Small intestine (tissue), 7 donors: Measurements from ENCODE around the gene ARFGEF3. TPM values are rescaled to one million over a fixed set of nuclear protein-coding genes. Genes with fewer than 3 reads are reported as not detected.

Experiments used
- DNase-seq, 2 donors: peaks; one replicate each; pipeline versions ENCODE4 v3.0.0 to v3.0.0-alpha.2; 2013
- FAIRE-seq: peaks from 2 replicates; lab custom pipeline; 2012; peaks lifted over from hg19 to GRCh38; lab: Jason Lieb, UNC
- H3K27ac ChIP-seq, 3 donors: one replicate each; pipeline ENCODE4 v1.5.1; 2013; ENCODE audit warnings: low read length in 2 of 3, mild to moderate bottlenecking in 2 of 3, control low read depth in 1 of 3, inconsistent platforms in 1 of 3, low read depth in 1 of 3, moderate library complexity in 1 of 3
- H3K27me3 ChIP-seq, 3 donors: one replicate each; pipeline ENCODE4 v1.6.1; 2013; ENCODE audit warnings: low read length in 3 of 3, inconsistent platforms in 1 of 3; ENCODE audit not compliant: control insufficient read depth in 3 of 3, insufficient read depth in 3 of 3
- H3K36me3 ChIP-seq, 3 donors: one replicate each; pipeline ENCODE4 v1.6.1; 2013; ENCODE audit warnings: low read length in 3 of 3, inconsistent platforms in 1 of 3, low read depth in 1 of 3, mild to moderate bottlenecking in 1 of 3, moderate library complexity in 1 of 3; ENCODE audit not compliant: control insufficient read depth in 3 of 3, insufficient read depth in 2 of 3
- H3K4me1 ChIP-seq, 3 donors: one replicate each; pipeline ENCODE4 v1.6.1; 2013; ENCODE audit warnings: low read length in 2 of 3, inconsistent platforms in 1 of 3, low read depth in 1 of 3, mild to moderate bottlenecking in 1 of 3, moderate library complexity in 1 of 3; ENCODE audit not compliant: control insufficient read depth in 3 of 3, insufficient read depth in 2 of 3
- H3K4me3 ChIP-seq, 3 donors: one replicate each; pipeline ENCODE4 v1.5.1; 2013; ENCODE audit warnings: low read length in 3 of 3, control low read depth in 1 of 3, inconsistent platforms in 1 of 3, low read depth in 1 of 3, mild to moderate bottlenecking in 1 of 3, moderate library complexity in 1 of 3
- H3K9me3 ChIP-seq, 2 donors: one replicate each; pipeline ENCODE4 v1.6.1; 2013; ENCODE audit warnings: low read depth in 1 of 2, low read length in 1 of 2; ENCODE audit not compliant: control insufficient read depth in 2 of 2, insufficient read depth in 1 of 2
- WGBS, 3 donors: extraction: QIAGEN DNeasy Blood & Tissue Kit; methylation state at CpG; one replicate each; pipeline ENCODE4 v1.1.7; 2013; 5-methylcytosine and 5-hydroxymethylcytosine counted together
- polyA plus RNA-seq, 4 donors: library from polyadenylated mRNA; stranded (reverse) in 3 of 4; unstranded in 1 of 4; fragments of 200-250 nt in 3 of 4; fragments of 120-200 nt in 1 of 4; gene quantifications; one replicate each; pipeline versions ENCODE4 v1.2.1 to v1.2.3, GENCODE V29; 2013
- donor health status: healthy with polysubstance abuse.
- donor health status: control.
- donor health status: control.
- donor health status: Bipolar disorder and iron deficiency.
- donor health status: healthy.

ARFGEF3 gene
- polyA plus RNA-seq, 4 donors: 0.27 to 6.2 (median 2.9) TPM

DNA sequence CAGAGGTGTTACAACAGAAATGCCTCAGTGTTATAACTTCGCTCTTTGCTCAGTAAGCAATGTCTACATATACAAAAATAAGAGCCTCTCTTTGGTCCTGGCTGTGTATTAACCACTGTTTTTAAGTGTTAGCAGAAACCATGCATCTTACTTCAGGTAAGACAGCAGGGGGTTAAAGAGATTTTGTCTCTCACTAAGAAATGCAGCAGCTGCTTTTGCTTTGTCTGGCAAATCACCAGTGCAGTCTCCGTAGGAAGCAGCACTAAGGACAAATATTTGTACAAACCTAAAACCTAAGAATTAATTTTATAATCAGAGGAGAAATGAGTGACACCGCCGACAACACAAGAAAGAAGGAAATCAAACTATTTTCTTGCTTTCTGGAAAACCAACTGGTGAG is 216.7 kb downstream of the ARFGEF3 start:
- no peak for FAIRE-seq

DNA sequence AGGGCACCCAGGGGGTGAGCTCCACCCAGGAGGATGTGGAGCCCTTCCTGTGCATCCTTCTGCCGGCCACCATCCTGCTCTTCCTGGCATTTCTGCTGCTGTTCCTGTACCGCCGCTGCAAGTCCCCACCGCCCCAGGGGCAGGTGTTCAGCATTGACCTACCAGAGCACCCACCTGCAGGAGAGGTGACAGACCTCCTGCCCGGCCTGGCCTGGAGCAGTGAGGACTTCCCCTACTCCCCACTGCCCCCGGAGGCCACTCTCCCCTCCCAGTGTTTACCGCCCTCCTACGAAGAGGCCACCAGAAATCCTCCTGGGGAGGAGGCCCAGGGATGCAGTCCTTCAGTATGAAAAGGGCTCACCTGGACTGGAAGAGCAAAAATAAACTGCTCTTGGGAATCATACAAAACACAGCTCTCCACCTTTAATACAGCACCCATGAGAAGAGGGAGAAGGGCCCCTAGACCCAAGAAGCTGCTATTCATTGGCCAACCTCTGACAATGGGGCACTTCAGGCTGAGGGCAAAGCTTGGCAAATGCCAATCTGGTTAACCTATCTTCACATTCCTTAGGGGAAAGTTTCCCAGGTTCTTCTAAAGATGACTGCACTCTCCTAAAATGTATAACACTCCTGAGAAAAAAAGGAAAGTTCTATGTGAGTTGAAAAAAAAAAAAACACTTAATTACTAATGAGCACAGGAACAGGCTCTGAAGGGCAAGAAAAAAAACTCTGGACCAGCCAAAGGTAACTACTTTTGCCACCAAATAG is 220.9 kb downstream of the ARFGEF3 start:
- FAIRE-seq (no peak), DNase-seq (no peak)
- WGBS, 3 donors: 83 to 86% (median 84%) methylated on average over 8 of the region's 8 CpGs

More for the DNA sequence above, 216.7 kb downstream of the ARFGEF3 start:
- WGBS, 3 donors: 72 to 78% (median 72%) methylated on average over 4 of the region's 4 CpGs
- Histone ChIP-seq H3K9me3 (no peaks in the 10 kb centered on the region), H3K4me3 (no peak overlapping the region), H3K27me3 (no peaks in the 10 kb centered on the region), H3K36me3 (no peaks in the 10 kb centered on the region), H3K27ac (no peak overlapping the region), H3K4me1 (peaks cover 0 to 4% (median 0%) of the 10 kb centered on the region in 3 donors)
- DNase-seq: no peak

DNA sequence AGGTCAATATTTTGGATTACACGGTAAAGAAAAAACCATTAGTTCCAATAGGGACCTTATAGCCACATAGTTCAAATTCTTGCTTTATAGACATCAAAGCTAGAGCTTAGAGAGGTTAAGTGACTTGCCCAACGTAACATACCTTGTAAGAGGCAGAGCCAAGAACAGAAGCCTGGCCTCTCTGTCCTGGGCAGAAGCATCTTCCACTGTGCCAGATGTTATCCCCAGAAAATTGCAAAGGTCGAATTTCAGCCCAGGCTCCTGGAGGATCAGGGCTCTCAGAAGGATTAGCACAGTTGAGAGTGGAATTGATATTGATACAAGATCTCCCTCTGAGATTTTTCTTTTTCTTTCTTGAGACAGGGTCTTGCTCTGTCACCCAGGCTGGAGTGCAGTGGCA is 222.0 kb downstream of the ARFGEF3 start:
- no peaks in the 10 kb centered on the region for H3K27me3 ChIP-seq
- no peak overlapping the region for H3K27ac ChIP-seq
- WGBS, 3 donors: 73 to 78% (median 77%) methylated on average over 3 of the region's 3 CpGs
- H3K36me3 ChIP-seq: peaks cover 0 to 2% (median 0%) of the 10 kb centered on the region in 3 donors
- no peaks in the 10 kb centered on the region for H3K4me1 ChIP-seq
- H3K9me3 ChIP-seq: no peaks in the 10 kb centered on the region
- no peak overlapping the region for H3K4me3 ChIP-seq
- FAIRE-seq: no peak
- DNase-seq: no peak

More for the DNA sequence above, 220.9 kb downstream of the ARFGEF3 start:
- peaks cover 0 to 2% (median 0%) of the 10 kb centered on the region in 3 donors for H3K36me3 ChIP-seq
- H3K4me3 ChIP-seq: no peak overlapping the region
- H3K9me3 ChIP-seq: no peaks in the 10 kb centered on the region
- H3K27me3 ChIP-seq: no peaks in the 10 kb centered on the region
- H3K4me1 ChIP-seq: no peaks in the 10 kb centered on the region
- H3K27ac ChIP-seq: no peak overlapping the region

DNA sequence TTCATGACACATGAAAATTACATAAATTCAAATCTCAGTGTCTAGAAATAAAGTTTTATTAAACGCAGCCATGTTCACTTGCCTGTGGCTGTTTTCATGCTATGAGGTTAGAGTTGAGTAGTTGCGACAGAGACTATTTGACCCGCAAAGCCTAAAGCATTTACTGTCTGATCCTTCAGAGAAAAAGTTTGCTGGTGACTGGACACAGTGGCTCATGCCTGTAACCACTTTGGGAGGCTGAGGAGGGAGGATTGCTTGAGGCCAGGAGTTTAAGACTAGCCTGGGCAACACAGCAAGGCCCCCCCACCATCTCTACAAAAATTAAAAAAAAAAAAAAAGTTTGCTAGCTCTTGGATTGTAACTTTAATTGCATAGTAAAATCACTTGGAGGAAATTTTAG is 225.2 kb downstream of the ARFGEF3 start:
- peaks cover 0 to 2% (median 0%) of the 10 kb centered on the region in 3 donors for H3K36me3 ChIP-seq
- no peaks in the 10 kb centered on the region for H3K4me1 ChIP-seq
- no peak for FAIRE-seq
- H3K4me3 ChIP-seq: no peak overlapping the region
- H3K27me3 ChIP-seq: no peaks in the 10 kb centered on the region
- WGBS, 3 donors: 95 to 98% (median 95%) methylated on average over 3 of the region's 3 CpGs
- no peaks in the 10 kb centered on the region for H3K9me3 ChIP-seq
- no peak overlapping the region for H3K27ac ChIP-seq
- DNase-seq: no peak

DNA sequence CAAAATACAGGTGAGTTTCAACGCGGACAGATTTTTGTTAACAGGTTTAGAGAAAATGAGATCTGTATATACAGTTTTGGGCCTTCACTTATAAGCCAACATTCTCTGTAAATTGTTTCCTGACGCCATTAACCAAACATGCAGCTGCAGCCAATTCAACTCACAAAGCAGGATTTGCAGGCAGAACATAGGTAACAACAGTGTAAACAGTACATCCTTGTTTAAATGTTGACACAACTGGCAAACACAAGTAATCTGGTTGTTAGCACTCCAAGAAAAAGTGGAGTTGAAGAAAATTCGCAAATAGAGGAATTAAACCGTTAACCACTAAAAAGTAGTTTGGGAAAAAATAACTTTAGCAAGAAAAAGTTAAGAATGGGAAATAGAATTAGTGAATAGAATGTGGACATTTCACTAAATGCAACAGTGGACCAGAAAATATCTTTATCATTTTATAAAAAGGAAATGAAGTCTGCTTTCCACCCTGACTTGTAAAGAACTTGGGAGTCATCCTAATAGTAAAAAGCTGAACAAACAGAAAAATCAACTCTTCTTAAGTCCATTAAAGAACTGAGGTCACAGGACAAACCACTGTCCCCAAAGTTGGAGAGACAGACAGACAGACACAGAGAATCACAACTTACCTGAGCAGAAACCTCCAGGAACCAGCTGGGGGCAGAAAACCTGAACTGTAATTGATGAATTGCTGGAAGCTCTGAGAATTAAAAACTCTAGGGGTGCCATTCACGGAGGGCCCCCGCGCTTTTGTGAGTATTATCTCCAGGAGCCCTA is 226.0 kb downstream of the ARFGEF3 start:
- Histone ChIP-seq H3K9me3 (no peaks in the 10 kb centered on the region), H3K4me3 (no peak overlapping the region), H3K4me1 (no peaks in the 10 kb centered on the region), H3K27me3 (no peaks in the 10 kb centered on the region), H3K36me3 (peaks cover 0 to 2% (median 0%) of the 10 kb centered on the region in 3 donors), H3K27ac (no peak overlapping the region)
- DNase-seq: no peak
- 83 to 87% (median 83%) methylated on average over 8 of the region's 8 CpGs for WGBS, 3 donors
- FAIRE-seq: no peak

DNA sequence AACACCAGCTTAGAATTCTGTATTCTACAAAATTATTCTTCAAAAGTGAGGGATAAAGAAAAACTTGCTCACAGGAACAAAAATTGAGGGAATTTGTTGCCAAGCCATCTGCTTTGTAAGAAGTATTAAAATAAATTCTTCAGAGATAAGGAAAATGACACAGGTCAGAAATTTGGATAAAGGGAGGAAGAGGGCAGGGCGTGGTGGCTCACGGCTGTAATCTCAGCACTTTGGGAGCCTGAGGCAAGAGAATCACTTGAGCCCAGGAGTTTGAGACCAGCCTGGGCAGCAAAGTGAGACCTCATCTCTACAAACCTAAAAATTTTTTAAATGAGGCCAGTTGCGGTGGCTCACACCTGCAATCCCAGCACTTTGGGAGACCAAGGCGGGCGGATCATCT is 227.8 kb downstream of the ARFGEF3 start:
- no peak for FAIRE-seq
- peaks cover 0 to 2% (median 0%) of the 10 kb centered on the region in 3 donors for H3K36me3 ChIP-seq
- no peaks in the 10 kb centered on the region for H3K27me3 ChIP-seq
- no peaks in the 10 kb centered on the region for H3K4me1 ChIP-seq
- H3K9me3 ChIP-seq: no peaks in the 10 kb centered on the region
- no peak overlapping the region for H3K4me3 ChIP-seq
- DNase-seq: no peak
- no peak overlapping the region for H3K27ac ChIP-seq
- 81 to 89% (median 89%) methylated on average over 5 of the region's 5 CpGs for WGBS, 3 donors

Other genes with a start within 250 kb of the ARFGEF3 start
- 10 to 100 TPM; 47.2 to 83.4 (median 53.4) TPM for gene PERP, start 54.5 kb upstream of the ARFGEF3 start, polyA plus RNA-seq
- under 1 TPM in 1 of 4 donors, not detected in 3; 0.06 TPM for gene PBOV1, start 56.6 kb downstream of the ARFGEF3 start, polyA plus RNA-seq
- gene SMIM28, start 216.0 kb downstream of the ARFGEF3 start, polyA plus RNA-seq: 1 to 10 TPM in 1 of 4 donors, under 1 TPM in 1, not detected in 2; 0.44 to 2.3 TPM
- gene HEBP2, start 242.3 kb downstream of the ARFGEF3 start, polyA plus RNA-seq: 10 to 100 TPM; 17.0 to 31.1 (median 24.4) TPM